Sciatic nerve (tissue), 2 donors: Measurements from ENCODE around the gene KRT15. TPM values are rescaled to one million over a fixed set of nuclear protein-coding genes. Genes with fewer than 3 reads are reported as not detected.
"Not testable (repeated sequence)": the region's sequence is repeated elsewhere in the genome, so short reads cannot be mapped to it uniquely, and the experiment has no call there.

Experiments used
- ATAC-seq: fragments of 200-7000 bp; cut with Tn5 transposase; one replicate; pipeline ENCODE4 v1.9.1; 2020; ENCODE audit warnings: mild to moderate bottlenecking, moderate library complexity
- DNase-seq: peaks from one replicate; pipeline ENCODE4 v3.0.0-alpha.2; 2020; ENCODE audit warnings: low spot score
- intact Hi-C: fragments of 100-400 bp; cut with DNase I; formaldehyde crosslinking; loops from one replicate; pipeline ENCODE4 v1.14.2; 2022
- total RNA-seq: library from RNA; stranded (reverse); fragmentation: NEBNext Ultra II Directional; extraction: Animal tissue kit (Norgen Biotek cat#: 25700); gene quantifications from one replicate; pipeline ENCODE4 v1.2.1, GENCODE V29; 2021
- donor health status: DM: no; HTN: no; CAD: no.
- donor health status: DM: no; HTN: no; CAD: no.

The KRT15 gene
- total RNA-seq, 1 donor from 2014 or later = 0.36 TPM

DNA sequence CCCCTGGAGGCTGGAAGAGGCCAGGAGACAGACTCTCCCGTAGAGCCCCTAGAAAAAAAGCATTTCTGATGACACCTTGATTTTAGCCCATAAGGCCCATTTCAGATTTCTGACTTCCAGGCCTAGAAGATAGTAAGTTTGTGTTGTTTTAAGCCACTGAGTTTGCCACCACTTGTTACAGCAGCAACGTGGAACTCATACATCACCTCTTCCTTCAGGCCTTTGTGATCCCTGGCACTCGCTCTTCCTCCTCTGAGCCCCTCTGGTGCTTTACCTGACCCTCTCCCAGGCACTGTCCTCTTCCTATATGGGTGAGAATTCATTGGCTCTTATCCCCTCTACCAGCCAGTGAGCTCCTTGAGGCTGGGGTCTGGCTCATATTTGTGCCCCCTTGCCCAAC lies 28.1 kb upstream of the KRT15 start:
- no peak for DNase-seq
- ATAC-seq = no peak
- intact Hi-C loops = no loop called here

DNA sequence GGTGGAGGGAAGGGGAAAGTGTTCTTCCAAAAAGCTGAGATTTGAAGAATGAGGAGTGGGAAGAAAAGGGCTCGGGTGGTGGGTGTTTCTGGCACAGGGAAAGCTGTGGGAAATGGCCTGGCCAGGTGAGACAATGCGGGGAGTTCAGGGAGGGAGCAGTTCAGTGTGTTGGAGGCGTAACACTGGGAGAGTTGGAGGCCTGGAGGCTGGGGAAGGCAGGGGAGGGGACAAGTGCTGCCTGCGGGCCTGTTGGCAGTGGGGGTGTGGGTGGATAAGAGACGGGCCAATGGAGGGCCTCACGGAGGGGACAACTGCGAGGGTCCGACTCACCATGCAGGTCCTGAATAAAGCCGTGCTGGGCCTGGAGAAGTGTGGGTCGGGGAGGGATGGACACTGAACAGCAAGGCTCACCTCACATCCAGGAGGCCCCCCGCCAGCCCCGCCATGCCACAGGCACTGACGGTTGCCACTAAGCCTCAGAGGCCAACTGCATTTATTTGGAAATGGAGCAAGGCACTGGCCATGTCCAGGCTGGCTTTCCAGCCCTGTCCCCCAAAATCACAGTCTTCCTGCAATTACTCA lies 27.2 kb upstream of the KRT15 start:
- ATAC-seq (no peak), DNase-seq (no peak)
- intact Hi-C loops = no loop called here

DNA sequence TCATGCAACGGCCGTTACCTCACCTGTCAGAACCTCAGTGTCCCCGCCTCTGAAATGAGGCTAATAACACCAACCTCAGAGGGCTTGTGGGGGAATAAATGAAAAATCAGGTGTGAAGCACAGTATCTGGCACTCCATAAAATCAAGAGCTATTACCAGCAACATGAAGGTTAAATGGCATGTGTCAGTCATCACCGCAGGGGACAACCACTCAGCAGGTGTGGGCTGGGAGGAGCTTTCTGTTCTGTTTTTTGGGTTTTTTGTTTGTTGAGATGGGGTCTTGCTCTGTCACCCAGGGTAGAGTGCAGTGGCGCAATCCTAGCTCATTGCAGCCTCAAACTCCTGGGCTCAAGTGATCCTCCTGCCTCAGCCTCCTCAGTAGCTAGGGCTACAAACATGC lies 26.2 kb upstream of the KRT15 start:
- DNase-seq (no peak), ATAC-seq (no peak)
- intact Hi-C loops = no loop called here

DNA sequence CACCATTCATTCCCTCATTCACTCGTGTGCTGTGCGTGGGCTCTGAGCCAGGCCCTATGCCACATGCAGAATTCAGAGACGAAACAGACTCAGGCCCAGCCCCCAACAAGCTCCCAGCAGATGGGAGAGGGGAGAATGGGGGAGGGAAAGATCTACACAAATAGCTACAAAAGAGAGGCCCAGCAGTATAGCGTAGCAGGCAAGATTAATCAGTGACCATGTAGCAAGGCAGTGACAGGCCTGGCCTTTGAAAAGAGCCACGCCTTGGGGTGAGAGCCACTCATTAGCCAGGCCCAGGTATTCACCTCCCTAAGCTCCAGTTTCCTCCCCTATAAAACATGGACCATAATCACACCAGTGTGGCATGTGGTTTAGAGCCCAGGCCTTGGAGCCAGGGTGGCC lies 25.8 kb upstream of the KRT15 start:
- ATAC-seq (no peak), DNase-seq (no peak)
- intact Hi-C loops = no loop called here

DNA sequence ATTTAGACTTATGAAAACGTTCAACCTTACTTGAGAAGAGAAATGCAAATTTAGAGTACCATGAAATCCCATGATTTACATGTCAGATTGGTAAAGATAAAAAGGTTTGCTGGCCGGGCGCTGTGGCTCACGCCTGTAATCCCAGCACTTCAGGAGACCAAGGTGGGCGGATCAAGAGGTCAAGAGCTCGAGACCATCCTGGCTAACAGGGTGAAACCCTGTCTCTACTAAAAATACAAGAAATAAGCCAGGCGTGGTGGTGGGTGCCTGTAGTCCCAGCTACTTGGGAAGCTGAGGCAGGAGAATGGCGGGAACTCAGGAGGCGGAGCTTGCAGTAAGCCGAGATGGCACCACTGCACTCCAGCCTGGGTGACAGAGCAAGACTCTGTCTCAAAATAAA lies 24.1 kb upstream of the KRT15 start:
- DNase-seq, intact Hi-C loops, ATAC-seq: not testable (repeated sequence)

DNA sequence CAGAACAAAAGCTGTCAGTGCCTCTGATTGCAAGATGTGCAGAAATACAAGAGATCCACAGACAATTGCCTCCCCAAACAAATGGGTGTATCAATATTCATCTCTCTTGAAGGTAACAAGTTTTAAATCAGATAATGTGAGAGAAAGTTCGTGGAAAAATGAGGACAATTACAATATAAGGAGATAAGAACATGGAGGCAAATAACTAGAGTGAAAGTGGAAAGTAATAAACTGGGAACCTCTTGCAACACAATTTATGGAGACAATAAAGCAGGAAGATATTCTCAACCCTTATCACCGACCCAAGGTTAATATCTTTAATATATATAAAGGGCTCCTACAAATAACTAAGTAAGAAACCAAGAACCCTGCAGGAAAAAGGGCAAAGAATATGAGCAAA lies 23.7 kb upstream of the KRT15 start:
- ATAC-seq = no peak
- DNase-seq = no peak
- intact Hi-C loops = no loop called here

DNA sequence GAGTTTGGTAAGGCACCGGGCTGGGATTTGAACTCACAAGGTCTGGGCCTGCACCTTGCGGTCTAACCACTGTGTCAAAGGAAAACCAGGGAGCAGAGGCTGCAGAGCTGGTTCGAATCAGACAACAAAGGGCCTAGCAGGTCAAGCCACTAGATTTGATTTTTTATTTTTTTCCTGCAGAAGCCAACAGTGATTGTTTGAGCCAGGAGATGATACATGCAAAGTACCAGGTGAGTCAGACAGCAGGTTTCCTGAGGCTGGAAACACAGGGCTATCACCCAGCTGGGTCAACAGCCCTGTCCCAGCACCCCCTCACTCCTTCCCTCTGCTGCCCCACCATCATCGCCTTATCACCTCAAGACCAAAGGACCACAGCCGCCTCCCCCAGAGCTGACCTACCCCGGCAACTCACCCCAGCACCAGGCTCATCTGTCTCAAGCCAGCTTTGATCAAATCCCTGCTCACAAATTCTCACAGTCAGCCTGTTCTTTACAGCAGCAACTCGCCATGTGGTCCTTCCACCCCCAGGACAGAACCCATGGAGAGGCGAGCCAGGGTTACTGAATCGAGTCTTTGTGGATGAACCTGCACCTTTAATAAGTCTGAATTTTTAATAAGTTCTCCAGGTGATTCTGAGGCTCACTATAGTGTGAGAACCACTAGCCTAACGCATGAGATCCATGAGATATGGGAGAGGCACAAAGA lies 22.4 kb upstream of the KRT15 start:
- ATAC-seq = no peak
- DNase-seq = no peak
- intact Hi-C loops = no loop called here

DNA sequence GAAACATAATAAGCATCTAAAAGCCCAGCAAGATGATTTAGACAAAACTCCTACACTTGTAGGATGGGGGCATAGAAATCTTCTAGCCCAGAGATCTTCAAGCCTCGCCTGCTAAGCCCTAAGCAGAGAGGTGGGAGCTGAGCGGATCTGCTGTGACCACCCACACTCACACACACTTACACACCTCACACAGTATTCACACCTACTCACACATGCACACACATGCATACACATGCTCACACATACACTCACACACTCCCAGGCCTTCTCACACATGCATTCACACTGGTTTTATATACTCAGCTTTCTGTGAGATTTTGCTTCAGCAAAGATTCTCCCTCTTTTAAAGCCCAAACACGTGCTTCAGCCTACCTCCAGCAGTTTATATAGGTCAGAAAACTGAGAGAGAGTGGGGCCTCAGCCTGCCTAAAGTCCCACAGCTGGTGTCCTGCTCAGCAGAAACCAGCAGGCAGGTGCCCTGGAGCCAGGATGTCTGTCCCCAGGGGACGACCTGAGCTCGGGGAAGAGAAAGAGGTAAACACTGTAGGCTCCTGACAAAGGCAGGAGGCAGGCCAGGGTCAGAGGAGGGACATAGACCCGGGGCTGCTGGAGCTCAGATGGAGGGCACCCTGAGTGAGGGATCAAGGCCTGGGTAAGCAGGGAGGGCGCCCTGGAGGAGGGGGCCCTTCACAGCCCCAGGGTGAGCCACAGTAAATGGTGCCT lies 21.4 kb upstream of the KRT15 start:
- no peak for DNase-seq
- ATAC-seq = no peak
- intact Hi-C loops = no loop called here

DNA sequence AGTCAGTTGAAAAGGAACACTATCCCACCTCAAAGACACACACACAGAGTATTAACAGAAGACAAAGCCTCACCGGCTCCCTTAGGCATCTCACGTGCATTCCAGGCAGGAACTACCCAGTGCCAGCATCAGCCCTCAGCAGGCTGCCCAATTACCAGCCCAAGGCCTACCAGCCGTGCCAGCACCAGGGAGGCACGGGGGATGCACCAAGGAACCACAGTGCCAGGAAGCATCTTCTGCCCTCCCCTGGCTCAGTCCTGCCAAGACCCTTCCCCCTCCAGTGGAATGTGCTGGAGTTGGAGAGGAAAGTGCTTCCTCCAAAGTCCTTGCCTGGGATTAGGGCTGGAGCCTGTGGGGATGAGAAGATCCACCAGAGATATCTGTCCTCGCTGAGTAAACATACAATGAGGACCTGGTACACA lies 20.4 kb upstream of the KRT15 start:
- intact Hi-C loops = no loop called here
- ATAC-seq (peak; percentile 11), DNase-seq (no peak)

DNA sequence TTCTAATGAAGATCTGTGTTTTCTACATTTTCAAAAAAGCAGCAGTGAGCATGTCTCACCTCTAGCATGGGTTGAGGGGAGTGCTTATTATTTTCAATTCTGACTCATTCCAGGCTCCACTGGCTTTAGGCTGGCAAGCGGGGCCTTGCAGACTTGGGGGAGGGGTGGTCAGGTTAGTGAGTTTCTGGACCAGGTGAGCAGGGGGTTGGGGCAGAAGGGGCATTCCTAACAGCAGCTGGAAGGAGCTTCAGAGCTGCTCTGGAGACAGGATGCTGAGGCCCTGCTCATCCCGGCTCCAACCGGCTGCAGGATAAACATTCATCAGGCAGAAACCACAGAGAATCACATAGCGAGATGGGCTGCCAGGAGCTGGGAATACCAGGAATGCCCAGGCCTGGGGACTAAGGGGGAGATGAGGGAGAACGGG lies 19.9 kb upstream of the KRT15 start:
- DNase-seq = no peak
- ATAC-seq = peak; percentile 81
- intact Hi-C loops = no loop called here

DNA sequence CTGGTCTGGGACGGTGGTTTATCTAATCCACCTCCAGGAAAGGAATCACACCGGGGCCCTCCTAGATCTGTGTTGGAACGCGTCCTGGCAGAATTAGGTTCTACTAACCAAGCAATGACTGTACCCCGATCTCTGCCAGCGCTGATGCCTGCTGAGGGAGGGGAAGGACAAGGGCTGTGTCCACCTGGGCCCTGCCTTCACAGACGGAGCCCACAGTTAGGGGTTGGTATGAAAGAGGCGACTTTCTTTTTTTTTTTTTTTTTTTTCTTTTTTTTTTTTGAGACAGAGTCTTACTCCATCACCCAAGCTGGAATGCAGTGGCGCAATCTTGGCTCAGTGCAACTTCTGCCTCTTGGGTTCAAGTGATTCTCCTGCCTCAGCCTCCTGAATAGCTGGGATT lies 19.3 kb upstream of the KRT15 start:
- no peak for ATAC-seq
- no peak for DNase-seq
- intact Hi-C loops = no loop called here

DNA sequence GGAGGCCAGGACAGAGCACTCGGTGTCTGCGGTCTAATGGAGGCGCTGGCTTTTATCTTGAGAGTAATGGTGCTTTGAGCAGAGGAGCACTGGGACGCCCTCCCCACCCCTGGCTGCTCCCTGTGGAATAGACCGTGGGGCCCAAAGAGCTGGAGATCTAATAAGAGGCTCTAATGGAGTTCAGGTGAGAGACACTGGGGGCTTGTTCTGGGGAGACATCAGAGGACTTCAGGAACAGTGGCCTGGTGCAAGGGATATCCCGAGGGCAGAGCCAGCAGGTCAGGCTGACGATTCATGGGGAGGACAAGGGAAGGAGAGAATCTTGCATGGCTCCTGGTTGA lies 18.9 kb upstream of the KRT15 start:
- no peak for ATAC-seq

DNA sequence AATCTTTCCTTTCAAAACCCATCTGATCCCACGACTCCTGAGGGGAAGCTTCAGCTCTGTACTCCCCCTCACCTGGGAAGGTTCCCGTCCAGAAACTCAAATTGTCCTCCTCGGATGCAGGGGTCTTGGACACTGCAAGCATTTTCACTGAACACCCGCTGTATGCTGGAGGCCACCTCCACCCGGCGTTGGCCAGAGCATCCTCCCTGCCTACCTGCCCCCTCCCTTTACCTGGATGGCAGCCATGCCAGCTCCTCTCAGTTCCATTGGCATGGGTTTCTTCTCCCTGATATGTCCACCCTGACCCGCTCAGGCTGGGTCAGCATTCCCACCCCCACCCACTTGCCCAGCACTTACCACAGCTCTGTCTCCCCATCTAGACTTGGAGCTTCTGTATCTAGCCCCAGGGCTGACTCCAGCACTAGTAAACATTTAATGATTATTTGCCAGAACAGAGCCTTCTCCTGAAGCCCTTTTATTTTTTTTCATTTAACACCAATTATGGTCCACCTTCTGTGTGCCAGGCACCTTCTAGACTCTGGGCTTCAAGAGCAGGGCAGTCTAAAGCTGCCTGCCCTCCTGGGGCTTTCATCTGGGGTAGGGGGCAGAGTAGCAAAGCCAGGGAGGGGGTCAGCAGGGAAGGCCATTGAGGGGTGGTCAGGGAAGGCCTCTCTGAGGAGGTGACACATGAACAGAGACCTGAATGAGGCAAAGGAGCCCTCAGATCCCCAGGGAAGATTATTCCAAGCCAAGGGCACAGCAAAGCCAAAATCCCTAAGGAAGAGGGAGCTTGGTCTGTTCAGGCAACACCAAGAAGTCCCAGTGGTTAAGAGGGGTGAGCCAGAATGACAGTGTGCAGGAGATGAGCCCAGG lies 18.3 kb upstream of the KRT15 start:
- DNase-seq (no peak), ATAC-seq (no peak)
- intact Hi-C loops = no loop called here

More for the DNA sequence above, 18.9 kb upstream of the KRT15 start:
- intact Hi-C loops = no loop called here
- no peak for DNase-seq

DNA sequence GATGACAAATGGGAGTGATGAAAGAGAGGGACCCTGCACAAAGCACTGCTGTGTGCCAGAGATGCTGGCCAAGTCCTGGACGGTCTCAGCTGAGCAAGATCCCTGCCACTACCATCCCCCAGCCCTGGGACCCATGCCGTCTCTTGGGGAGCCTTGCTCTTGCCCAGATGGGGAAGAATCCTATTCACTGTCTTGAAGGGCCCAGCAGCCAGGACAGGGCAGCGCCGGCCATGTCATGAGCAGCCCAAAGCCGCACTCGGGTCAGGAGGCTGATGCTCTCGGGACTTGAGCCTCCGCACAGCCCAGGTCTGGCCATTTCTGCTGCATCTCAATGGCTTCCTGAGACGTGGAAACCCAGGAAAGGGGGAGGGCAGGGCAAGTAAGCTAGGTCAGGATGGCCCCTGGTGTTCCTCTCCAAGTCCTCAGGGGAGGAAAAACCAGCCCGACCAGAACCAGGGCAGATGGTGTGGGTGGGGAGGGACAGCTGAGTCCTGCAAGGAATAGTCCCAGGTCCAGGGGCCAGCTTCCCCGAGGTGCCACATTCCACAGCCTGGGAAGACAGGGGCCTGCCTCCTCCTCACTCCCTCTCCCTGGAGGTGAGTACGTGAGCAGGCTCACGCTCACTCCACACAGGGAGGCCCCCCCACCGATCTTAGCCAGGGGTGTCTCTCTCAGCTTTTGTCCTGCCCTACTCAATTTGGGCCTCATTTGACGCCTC lies 17.2 kb upstream of the KRT15 start:
- ATAC-seq (no peak), DNase-seq (no peak)
- intact Hi-C loops = no loop called here

DNA sequence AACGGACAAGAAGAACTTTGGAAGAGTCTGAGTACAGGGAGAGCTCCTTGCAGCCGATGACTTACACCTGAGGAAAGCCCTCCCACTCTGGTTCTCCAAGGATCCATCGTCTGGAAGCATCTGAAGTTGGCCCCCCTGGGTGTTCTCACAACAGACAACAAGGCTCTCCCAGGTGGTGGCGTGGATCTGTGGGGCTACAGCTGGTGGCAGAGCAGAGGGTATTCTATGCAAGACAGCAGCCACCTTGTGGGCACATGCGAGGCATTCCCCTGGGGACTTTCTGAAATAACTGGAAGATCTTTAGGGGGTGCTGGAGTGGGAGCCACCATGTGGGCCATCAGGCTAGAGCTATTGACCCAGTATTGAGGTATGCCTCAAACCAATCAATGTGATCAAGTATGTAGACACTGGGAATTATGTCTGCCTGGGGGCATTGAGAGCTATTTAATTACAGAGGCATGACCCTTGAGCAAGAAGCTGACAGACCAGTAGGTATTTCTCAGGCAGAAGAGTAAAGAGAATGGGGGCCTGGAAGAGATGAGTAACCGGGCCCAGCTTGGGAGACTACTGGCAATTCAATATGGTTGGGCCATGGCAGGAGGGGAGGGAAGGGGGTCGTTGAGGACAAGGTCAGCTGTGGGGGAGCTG lies 16.3 kb upstream of the KRT15 start:
- ATAC-seq (no peak), DNase-seq (no peak)
- intact Hi-C loops = no loop called here

DNA sequence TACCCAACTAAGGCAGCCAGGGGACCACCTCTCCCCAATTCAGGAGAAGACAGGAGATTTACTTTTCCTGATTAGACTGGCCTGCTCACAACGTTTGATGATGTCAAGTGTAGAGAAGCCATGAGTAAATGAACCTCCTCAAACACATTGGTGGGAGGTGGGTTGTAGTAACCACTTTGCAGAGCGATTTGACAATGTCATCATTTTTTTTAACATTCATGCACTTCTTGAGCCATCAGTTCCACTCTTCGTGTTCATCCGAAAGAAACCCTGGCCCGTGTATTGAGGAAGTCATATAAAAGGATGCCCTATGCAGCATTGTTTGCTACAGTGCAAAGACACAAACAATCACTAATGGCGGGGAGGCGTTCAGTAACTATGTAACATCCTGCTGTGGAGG lies 14.9 kb upstream of the KRT15 start:
- ATAC-seq = no peak
- no peak for DNase-seq
- intact Hi-C loops = no loop called here

DNA sequence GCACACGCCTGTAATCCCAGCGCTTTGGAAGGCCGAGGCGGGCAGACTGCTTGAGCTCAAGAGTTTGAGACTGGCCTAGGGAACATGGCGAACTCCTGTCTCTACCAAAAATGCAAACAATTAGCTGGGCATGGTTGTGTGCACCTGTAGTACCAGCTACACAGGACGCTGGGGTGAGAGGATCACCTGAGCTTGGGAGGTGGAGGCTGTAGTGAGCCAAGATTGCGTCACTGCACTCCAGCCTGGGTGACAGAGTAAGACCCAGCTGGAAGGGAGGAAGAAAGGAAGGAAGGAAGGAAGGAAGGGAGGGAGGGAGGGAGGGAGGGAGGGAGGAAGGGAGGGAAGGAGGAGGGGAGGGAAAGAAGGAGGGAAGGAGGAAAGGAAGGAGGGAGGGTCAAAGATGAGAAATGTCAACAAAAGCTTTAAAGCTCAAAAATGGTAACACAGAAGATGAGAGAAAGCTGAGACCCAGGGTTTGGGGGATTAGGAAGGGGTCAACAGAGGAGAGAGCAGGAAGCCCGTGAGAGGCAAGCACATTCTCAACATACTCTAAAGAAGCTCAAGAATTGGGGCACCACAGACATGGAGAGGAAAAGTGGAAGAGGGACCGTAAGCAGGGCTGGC lies 14.4 kb upstream of the KRT15 start:
- no peak for DNase-seq
- intact Hi-C loops = no loop called here
- no peak for ATAC-seq

DNA sequence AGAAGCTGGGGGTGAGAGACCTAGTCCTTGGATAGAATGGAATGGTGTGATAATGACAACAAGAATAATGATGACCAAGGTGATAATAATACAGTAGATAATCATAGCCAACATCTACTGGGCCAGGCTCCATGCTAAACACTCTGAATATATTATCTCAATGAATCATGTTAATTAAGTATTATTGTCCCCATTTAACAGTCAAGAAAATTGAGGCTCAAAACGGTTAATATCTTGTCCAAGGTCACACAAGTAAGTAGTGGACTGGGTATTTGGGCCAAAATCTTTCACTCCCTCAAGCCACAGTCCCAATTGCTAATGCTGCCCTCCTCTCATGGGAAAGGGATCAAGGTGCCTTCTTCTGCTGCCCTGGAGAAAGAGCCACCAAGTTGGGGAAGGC lies 13.3 kb upstream of the KRT15 start:
- DNase-seq = no peak
- intact Hi-C loops = no loop called here
- ATAC-seq = no peak
